GM12874 (cell line): ENCODE data around the gene ABCC11.

Experiments
- CTCF ChIP-seq: IDR thresholded peaks from 2 replicates; pipeline ENCODE4 v1.5.1; 2011; ENCODE audit warnings: low read depth, mild to moderate bottlenecking, control low read depth, low read length, moderate library complexity; ENCODE audit not compliant: insufficient read depth

Gene ABCC11

GRCh38 chr16:48234630-48235029 is 12.7 kb downstream of the ABCC11 start:
- TF ChIP-seq CTCF = no peak

- no peak for TF ChIP-seq CTCF
Observed at GRCh38 chr16:48232493-48233040, 14.8 kb downstream of the ABCC11 start.

GRCh38 chr16:48231727-48232492 is 15.4 kb downstream of the ABCC11 start:
- peak; percentile 75 for TF ChIP-seq CTCF

- no peak for TF ChIP-seq CTCF
Observed at GRCh38 chr16:48225456-48225855, 21.9 kb downstream of the ABCC11 start.

GRCh38 chr16:48223490-48223889 is 23.8 kb downstream of the ABCC11 start:
- no peak for TF ChIP-seq CTCF

GRCh38 chr16:48220891-48221290 is 26.4 kb downstream of the ABCC11 start:
- no peak for TF ChIP-seq CTCF

- TF ChIP-seq CTCF = no peak
Observed at GRCh38 chr16:48218473-48218872, 28.9 kb downstream of the ABCC11 start.
